NCI-H1694 (cell line): ENCODE results near the gene ANKRD33.
A peak's percentile ranks its signal among the peaks of the same experiment; 100 is the strongest.

ENCODE experiments used
- DNase-seq: peaks from one replicate; lab custom pipeline; 2025; lab: John Stamatoyannopoulos, UW

ANKRD33 gene

DNA sequence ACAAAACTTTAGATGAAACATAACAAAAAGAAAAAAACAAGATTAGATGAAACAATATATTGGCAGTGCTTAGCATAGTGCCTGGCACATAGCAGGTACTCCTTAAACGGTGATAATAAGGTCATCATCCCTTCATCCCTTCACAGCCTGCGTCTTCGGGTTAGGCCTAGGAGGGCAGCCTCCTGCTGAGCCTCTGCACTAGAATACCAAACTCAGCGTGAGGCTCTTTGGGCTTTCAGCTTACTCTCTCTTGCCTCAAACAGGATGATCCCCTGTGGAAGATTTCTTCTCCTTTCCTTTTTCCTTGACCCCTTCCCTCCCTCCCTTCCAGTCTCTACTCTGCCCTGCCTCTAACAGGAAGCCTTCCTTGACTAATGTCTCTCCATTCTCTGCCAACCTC, 25.0 kb upstream of the ANKRD33 start:
- DNase-seq = no peak

DNA sequence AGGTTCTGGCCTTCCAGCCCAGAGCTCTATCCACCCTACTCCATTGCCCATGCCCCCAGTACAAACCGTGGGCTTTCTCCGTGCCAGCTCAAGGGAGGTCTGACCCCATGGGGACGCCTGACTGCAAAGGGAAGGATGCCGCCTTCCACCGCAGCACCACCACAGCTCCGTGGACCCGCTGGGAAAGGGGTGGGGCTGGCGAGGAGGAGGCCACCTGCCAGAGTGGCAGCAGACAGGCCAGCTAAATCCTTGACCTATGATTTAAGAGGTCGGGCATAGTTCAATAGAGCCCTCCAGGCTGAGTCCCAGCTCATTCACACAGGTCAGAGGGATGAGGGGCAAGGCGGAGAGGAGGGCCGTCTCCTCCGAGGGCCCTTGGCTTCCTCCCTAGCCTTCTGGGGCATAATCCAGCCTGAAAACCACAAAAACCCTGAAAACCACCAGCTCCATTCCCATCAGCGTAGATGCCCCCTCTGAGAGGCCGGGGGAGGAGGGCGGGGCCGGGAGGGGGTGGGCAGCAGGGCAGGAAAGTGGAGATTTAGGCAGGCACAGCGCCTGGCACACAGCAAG, 24.5 kb upstream of the ANKRD33 start:
- no peak for DNase-seq

DNA sequence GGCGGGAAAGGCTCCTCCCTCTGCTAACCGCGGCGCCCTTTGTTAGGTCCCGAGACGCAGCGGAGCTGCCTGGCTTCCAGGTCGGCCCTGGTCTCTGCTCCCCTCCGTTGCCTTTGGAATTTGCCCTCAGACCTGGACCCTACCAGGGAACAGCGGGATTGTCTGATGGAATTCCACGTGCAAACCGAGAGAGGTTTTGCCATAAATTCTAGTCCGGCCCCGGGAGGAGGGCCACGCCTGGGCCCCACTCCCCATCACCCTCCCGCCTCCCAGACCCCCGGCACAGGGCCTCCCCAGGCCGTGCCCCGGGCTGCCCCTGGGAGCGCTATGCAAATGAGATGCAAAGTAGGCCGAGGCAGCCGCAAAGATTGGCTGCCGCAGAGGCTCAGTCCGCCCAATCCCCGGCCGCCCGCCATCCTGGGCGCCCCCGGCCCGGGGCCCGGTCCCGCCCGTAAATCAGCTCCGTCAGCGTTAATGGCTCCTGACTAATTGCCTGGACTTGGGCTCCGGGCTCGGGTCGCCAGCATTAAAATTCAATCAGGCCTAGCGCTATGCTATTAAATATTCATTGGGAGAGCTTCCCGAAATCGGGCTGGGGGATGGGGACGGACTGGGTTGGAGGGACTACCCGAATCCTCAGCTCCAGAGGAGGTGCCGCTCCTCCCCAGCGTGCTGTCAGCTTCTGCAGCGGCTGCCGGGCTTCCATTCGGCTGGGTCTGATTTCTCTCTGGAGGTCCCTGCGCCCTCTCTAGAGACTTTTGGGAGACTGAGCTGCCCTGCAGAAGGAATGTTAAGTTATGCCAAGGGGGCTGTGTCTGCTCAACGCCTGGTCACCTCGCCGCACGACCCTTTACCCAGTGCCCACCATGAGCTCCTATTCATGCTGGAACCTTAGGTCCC, 23.7 kb upstream of the ANKRD33 start:
- DNase-seq = peak; percentile 71

DNA sequence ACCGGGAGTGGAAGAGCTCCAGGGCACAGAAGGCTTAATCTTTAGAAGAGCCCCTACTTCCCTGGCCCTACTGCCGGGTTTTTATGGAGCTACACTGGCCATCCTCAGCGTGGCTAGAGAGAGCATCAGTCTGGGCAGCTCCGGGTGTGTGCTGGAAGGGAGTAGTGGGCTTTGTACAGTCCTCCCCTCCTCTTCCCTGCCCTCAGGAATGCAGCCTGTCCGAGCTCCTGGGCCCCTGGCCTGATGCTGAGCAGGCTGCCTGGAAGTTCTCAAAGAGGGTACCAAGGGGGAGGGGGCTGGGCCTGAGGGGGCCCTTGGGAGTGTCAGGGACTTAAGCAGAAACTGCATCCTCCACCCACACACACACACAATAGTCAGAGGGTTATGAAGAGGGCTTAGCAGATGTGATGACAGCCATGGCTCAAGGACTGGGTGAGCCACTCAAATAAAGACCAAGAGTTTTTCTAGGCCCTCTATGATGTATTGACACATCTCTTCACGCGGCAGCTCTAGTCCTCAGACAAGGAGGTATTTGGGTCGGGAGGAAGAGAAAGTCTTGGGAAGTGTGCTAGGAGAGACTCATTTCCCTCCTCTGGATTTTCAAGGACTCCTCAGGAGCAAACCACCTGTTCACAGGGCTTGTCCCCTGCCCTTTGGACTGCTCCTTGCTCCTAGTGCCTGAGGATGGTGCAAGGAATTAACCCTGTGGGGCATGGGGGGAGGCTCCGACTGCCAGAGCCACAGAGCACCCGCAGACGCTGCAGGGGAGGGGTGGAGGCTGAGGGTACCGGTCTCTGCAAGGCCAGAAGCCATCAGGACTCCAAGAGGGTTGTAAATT, 22.9 kb upstream of the ANKRD33 start:
- DNase-seq = no peak

DNA sequence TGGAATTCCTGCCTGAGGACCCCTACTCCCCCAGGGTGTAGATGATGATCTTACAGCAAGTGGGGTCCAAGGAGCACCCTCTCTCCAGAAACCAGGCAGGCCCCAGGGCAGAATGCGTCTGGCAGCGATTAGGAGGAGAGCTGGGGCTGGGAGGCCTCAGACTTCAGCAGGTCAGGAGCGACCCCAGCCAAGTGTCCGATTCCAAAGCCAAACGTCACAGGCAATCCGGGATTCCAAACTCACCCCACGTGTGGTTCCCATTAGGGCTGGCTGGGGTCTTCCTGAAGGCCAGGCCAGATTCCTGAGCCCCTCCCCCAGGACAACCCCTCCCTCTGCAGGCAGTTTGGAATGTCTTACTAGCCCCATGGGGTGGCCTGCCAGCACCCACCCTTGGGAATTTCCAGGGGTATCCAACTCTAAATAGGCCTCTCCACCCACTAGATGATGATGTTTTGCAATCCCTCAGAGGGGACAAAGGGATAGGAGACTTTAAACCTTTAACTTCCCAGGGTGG, 22.1 kb upstream of the ANKRD33 start:
- DNase-seq = no peak

DNA sequence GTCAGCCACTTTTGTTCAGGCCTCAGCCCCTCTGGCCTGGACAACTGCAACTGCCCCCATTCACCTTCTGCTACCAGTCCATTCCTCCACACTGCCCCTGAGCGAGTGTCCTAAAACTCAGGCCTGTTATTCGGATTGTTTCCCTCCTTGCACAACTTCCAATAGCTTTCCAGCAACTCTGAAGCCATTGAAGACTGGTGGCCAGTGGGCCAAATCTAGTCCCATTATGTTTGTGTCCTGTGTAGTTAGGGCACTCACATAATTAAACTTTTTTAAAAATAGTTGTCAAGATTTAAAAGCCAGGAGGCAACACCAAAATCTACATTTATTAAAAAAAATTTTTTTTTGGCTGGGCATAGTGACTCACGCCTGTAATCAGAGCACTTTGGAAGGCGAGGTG, 21.6 kb upstream of the ANKRD33 start:
- no peak for DNase-seq

DNA sequence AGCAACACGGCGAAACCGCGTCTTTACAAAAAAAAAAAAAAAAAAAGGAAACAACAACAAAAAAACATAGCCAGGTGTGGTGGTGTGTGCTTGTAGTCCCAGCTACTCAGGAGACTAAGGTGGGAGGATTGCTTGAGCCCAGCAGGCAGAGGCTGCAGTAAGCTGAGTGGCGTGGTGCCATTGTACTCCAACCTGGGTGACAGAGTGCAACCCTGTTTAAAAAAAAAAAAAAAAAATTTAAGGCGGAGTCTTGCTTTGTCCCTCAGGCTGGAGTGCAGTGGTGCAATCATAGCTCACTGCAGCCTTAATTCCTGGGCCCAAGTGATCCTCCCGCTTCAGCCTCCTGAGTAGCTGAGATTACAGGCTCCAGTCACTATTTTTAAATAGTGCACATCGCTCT, 21.1 kb upstream of the ANKRD33 start:
- DNase-seq = no peak

DNA sequence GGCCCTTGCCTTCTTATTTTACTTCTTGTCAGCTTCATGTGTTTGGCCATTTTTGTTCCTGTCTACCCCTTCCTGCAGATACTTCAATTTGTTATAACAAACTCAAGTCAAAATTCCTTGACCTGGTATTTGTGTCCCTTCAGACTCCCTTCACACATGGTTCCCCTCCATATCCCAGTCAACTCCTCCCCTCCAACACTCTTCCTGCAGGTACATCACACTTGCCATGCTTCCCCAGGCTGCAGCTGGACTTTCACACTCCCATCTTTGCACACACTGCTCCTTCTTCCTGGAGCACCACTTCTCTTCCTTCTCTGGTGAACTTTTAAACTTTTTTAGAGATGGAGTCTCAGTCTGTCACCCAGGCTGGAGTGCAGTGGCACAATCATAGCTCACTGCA, 20.5 kb upstream of the ANKRD33 start:
- DNase-seq = no peak

DNA sequence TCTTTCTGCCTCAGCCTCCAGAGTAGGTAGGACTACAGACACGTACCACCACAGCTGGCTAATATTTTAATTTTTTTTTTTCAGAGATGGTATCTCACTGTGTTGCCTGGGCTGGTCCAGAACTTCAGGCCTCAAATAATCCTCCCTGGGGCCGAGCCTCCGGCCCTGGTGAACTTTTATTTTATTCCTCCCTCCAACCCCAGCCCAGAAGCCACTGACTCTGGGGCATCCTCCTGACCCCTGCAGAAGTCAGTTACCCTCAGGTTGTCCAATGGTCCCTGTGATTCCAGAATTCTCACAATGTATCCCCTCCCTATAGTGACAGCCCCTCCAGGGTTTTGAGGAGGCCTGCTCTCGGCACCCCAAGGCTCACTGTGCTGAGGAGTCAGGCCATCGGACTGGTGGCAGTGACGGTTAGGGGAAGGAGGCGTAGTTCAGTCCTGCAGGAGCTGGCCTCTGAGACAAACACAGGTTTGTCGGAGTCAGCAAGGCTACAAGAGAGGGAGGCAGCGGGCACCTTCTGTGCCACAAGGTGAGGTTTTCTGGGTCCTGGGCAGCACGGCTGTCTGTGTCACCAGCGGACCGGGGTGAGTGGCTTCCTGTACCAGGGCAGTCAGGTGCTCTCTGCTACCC, 20.0 kb upstream of the ANKRD33 start:
- DNase-seq = no peak

DNA sequence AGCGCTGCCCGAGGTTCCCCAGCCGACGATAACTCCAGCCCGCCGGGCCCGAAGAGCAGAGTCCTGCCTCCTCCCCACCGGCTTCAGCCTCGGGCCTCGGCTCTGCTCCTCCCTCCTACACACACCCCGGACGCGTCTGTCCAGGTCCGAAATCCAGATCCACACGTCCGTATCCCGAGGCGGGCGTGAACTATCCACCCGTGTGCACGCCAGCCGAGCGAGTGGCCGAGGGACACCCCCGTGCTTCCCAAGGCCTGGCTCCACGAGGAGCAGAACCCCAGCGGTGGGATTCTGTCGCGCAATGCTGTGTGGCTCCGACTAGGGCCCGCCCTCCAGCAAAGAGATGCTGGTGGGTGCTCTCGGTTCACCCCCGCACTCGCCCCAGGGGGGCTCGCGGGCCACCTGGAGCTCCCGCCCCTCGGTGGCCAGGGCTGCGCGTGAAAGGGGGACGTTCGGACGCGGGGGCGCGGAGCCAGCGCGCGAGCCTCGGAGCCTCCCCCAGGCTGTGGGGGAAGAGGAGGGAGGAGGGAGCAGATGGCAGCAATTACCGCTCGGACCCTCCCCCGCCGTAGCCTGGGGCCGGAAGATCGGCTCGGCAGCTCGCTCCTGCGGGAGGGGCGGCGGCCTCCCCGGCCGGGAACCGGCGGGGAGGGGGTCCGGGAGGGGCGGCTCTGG, 18.9 kb upstream of the ANKRD33 start:
- no peak for DNase-seq

DNA sequence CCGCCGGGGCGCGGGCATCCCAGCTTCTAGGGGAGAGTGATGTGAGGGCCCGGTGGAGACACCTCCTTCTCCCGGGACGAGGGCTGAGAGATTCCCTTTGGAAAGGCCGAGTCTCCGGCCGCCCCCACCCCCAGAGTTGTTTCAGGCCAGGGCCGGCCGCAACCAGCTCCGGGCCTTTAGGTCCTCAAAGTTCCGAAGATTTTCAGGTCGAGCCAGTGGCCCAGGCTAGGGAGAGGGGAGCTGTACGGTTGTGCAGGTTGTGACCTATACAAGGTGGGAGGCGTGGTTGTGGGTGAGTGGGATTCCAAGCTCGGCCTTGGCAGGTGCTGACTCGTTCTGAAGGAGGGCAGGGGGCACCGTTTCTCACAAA, 18.4 kb upstream of the ANKRD33 start:
- no peak for DNase-seq

DNA sequence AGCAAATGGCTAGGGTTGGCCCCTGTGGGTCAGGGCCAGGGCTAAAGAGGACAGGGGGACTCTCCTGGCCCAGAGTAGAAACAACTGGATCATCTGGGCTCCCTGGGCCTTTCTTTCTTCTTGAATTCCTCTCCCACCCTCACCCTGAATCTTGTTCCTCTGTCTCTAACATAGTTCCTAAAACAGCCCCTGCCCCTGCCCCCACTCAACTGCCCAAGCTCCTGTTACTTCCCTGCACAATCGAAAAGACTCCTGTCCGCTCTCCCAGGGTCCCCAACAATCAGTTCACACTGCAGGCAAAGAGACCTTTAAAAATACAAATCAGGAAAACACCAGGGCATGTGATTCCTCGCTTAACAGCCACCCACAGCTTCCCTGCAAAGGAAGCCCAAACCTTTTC, 18.0 kb upstream of the ANKRD33 start:
- no peak for DNase-seq

DNA sequence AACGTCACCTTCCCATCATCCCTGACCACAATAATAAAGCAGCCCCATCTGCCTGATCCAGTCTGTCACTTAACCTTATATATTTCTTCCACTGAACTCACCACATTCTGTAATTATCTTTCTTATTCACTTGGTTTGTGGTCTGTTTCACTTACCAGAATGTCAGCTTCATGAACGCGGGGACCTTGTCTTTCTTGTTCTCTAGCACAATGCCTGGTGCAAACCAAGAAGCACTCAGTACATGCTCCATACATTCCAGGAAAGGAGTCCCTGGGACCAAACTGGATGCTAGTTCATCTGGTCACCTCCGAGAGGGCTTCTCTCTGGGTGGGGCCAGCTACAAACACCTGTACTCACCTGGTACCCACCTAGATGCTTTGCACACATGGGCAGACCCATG, 17.4 kb upstream of the ANKRD33 start:
- DNase-seq = no peak

DNA sequence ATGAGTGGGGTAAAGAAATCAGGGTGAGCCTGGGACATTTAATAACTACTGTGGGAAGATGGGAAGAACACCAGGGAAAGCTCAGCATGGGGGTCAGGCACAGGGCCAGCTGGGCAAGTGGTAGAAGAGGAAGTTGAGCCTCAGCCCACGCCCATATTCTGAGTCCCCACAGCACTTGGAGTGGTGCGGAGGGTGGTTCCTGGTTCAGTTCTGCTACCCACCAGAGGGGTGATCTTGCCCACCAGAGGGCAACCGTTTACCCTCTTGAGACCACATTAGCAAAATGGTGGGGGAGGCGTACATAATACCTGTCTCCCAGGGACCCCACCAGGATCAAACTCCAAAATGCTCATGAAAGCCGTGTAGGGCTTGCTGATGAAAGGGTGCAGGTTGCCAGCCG, 16.8 kb upstream of the ANKRD33 start:
- DNase-seq = no peak

DNA sequence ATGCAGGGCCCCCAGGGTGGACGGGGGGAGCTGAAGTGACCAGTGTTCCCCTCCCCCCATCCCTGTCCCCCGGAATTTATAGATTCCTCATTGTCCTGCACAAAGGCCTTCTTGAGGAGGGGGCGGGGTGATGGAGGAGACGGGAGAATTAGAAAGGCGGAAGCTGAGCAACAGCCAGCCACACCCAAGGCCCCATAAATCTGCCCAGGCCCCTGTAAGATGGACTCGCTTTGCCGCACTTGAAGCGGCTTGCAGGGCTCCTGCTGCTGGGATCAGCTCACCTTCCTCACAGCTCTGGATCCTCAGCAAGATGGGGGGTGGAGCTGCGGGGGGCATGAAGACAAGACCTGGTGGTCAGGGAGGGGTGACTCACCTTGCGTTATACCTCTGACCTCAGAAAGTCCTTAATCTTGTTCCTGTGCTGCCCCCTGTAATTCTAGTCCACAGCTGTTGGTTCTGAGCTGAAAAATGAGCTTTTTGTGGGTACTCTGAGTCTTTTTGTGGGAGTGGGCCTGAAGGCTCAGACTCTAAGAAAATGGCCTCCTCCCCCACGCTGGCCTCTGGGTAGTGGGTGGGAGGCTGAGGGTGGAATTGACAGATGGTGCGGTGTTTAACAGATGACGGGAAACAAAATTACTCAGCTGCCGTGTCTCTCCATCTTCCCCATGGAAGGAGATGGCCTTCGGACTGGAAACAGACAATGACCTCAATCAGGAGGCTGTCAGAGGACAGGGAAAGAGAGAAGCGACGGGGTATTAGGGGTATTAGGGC, 15.8 kb upstream of the ANKRD33 start:
- no peak for DNase-seq

DNA sequence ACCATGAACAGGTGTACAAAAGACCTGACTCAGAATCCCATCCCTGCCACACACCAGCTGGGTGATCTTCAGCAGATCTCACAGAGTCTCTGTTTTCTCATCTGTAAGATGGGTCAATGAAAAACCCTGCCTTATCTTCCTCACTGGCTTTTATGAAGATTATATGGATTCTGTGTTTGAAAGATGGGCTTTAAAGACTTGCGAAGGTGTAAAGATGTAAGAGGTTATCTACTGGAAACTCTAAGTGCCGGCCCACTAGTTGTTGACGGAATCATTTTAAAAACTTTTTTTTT, 15.3 kb upstream of the ANKRD33 start:
- no peak for DNase-seq

DNA sequence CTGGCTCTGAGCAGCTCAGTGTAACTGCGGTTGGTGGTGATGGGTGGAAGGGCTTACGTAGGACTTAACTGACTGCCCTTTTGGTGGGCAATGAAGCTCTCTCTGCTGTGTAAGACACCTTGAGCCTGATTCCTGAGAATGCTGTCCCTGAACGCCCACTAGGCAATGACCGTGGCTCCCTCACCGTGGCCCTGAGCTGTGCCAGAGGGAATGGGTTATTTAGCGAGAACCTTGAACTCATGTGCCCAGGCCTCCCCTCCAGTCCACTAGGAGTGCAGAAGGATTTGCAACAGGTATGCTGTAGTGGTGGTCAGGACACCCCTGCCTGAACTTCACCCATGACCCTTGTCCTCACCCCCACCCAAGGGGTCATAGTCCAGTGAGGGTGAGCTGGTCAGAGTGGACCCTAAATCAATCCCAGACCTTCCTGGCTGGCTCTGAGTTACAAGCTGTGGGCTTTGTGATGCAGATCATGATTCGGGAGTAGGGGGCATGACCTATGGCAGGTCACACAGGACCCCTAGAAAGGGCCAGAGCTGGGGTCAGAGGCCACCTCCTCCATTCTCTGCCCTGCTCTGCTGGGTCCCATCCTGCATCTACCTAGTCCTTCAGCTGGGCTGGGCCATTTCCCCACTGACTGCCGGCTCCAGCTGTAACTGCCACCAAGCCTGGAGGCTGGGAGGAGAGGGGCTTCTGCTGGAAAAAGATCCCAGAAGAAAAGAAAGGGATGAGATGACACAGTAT, 14.5 kb upstream of the ANKRD33 start:
- no peak for DNase-seq

DNA sequence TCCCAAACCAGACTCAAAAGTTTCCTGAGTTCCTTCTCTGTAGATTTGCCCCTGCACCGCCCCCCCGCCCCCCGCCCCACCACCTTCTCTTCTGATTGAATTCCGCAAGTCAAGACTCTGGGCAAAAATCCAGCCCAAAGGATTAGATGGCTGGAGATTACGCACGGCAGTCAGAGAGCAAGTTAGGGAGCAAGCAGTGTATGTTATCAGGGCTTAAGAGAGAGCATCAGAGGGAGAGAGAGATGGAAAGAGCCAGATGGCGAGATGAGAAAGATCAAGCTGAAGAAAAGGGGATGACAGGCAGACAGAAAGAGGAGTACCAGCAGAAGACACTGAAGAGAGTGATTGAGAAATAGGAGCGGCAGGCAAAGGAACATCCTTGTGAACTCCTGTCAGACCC, 13.9 kb upstream of the ANKRD33 start:
- no peak for DNase-seq

DNA sequence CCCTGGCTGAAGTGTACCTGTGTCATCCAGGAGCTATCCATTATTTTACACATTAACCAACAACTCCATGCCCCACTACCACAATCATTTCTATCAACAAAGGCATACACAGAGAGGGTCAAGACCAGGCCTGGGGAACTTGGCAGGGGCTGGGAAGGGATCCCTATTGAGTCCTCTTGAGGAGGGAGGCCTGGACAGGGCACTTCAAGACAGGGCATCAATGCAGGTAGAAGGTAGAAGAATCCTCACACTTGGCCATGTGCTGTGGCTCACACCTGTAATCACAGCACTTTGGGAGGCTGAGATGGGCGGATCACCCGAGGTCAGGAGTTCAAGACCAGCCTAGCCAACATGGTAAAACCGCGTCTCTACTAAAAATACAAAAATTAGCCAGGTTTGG, 13.4 kb upstream of the ANKRD33 start:
- no peak for DNase-seq

DNA sequence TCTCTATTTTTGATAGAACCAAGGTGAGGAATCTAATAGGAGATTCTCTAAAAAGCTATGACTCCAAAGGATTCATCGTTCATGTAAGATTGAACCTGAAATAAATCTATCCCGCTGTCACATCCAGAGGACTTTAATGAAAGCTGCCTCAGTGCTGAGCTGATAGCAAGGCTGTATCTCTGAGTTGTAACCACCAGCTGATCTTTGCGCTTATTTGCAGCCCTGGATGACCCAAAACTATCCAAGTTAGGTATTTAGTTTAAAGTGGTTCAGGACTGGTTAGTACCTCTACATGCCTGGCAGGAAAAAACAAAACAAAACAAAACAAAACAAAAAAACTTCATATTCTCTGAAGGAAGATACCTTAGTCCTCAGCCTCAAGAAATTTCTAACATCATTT, 8.8 kb upstream of the ANKRD33 start:
- DNase-seq = no peak

DNA sequence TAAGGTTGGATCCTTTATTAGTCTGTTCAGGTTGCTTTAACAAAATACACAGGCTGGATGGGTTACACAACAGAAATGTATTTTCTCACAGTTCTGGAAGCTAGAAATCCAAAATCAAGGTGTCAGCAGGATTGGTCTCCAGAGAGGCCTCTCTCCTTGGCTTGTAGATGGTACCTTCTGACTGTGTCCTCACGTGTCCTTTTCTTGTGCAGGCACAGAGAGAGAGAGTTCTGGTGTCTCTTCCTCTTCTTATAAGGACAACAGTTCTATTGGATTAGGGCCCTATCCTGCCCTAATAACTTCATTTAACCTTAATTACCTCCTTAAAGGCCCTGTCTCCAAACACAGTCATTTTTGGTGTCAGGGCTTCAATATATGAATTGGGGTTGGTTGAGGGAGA, 4.6 kb upstream of the ANKRD33 start:
- DNase-seq = no peak
